ENCODE data around the gene GRM8.

DNA sequence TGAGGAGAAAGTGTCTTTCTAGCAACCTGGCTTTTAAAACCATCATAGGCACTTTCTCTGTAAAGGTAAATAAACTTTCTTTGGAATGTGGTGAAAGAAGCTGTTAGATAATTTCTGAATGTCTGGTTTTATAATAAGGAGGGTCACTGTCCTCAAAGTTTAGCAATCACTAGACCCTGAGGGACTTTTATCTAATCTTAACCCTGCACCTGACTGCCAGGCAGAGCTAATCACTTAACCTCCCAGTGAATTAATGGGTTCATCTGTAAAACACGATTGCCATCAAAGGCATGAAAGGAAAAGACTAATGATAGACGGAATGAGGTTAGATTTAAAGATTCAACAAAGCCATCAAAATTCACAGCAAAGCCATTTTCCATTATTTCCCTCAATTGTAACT lies 553.8 kb downstream of the GRM8 start:
- TF ChIP-seq, protein P1, sequence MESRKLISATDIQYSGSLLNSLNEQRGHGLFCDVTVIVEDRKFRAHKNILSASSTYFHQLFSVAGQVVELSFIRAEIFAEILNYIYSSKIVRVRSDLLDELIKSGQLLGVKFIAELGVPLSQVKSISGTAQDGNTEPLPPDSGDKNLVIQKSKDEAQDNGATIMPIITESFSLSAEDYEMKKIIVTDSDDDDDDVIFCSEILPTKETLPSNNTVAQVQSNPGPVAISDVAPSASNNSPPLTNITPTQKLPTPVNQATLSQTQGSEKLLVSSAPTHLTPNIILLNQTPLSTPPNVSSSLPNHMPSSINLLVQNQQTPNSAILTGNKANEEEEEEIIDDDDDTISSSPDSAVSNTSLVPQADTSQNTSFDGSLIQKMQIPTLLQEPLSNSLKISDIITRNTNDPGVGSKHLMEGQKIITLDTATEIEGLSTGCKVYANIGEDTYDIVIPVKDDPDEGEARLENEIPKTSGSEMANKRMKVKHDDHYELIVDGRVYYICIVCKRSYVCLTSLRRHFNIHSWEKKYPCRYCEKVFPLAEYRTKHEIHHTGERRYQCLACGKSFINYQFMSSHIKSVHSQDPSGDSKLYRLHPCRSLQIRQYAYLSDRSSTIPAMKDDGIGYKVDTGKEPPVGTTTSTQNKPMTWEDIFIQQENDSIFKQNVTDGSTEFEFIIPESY (IDR thresholded peaks at IDR 0.05) = no peak
- TF ChIP-seq POLR2A (IDR thresholded peaks at IDR 0.05; ENCODE audit: low read depth, low read length) = no peak
- no peak for TF ChIP-seq NFIC (IDR thresholded peaks at IDR 0.05; ENCODE audit: low read depth, low read length)
- TF ChIP-seq ZSCAN29 (IDR thresholded peaks at IDR 0.05) = no peak
- TF ChIP-seq CBX5 (IDR thresholded peaks at IDR 0.05; ENCODE audit: low read depth) = no peak

All from GM12878 (cell line).